ENCODE data around the gene KRT40.

DNA sequence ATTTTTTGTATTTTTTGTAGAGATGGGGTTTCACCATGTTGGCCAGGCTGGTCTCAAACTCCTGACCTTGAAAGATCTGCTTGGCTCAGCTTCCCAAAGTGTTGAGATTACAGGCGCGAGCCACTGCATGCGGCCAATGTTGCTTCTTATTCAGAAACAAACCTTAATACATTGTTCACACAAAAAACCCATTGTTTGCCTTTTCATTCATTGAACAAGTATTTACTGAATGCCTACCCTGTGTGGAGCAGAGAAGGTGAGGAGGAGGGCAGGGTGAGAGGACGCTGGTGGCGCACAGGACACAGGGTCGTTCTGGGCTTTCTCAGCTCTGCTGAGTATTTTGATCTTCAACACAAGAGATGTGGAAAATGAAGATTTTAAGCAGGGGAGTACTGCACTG lies 38.7 kb downstream of the KRT40 start:
- TF ChIP-seq, protein P1, sequence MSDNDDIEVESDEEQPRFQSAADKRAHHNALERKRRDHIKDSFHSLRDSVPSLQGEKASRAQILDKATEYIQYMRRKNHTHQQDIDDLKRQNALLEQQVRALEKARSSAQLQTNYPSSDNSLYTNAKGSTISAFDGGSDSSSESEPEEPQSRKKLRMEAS (IDR thresholded peaks at IDR 0.05): no peak
- TF ChIP-seq REST (IDR thresholded peaks at IDR 0.05; ENCODE audit: low read depth) (no peak), YY1 (IDR thresholded peaks at IDR 0.05; ENCODE audit: low read depth) (no peak), CEBPB (IDR thresholded peaks at IDR 0.05) (no peak), TAF1 (IDR thresholded peaks at IDR 0.05; ENCODE audit: low read depth) (no peak), ZBTB7A (IDR thresholded peaks at IDR 0.05; ENCODE audit: low read depth) (no peak), EP300 (IDR thresholded peaks at IDR 0.05; ENCODE audit: borderline replicate concordance) (no peak), CREB1 (IDR thresholded peaks at IDR 0.05; ENCODE audit: low read depth) (no peak), EGR1 (IDR thresholded peaks at IDR 0.05) (no peak), FOXM1 (IDR thresholded peaks at IDR 0.05; ENCODE audit: borderline replicate concordance, low read depth) (no peak), RAD21 (IDR thresholded peaks at IDR 0.05; ENCODE audit: low read depth) (no peak)

Data from Ishikawa (cell line).